Retina (tissue), 1 donor: Measurements from ENCODE around the gene EMP2.
"Not testable (repeated sequence)": the region's sequence is repeated elsewhere in the genome, so short reads cannot be mapped to it uniquely, and the experiment has no call there.

Experiments
- DNase-seq: peaks from one replicate; pipeline ENCODE4 v3.0.0-alpha.2; 2016

Gene EMP2, protein sequence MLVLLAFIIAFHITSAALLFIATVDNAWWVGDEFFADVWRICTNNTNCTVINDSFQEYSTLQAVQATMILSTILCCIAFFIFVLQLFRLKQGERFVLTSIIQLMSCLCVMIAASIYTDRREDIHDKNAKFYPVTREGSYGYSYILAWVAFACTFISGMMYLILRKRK

DNA sequence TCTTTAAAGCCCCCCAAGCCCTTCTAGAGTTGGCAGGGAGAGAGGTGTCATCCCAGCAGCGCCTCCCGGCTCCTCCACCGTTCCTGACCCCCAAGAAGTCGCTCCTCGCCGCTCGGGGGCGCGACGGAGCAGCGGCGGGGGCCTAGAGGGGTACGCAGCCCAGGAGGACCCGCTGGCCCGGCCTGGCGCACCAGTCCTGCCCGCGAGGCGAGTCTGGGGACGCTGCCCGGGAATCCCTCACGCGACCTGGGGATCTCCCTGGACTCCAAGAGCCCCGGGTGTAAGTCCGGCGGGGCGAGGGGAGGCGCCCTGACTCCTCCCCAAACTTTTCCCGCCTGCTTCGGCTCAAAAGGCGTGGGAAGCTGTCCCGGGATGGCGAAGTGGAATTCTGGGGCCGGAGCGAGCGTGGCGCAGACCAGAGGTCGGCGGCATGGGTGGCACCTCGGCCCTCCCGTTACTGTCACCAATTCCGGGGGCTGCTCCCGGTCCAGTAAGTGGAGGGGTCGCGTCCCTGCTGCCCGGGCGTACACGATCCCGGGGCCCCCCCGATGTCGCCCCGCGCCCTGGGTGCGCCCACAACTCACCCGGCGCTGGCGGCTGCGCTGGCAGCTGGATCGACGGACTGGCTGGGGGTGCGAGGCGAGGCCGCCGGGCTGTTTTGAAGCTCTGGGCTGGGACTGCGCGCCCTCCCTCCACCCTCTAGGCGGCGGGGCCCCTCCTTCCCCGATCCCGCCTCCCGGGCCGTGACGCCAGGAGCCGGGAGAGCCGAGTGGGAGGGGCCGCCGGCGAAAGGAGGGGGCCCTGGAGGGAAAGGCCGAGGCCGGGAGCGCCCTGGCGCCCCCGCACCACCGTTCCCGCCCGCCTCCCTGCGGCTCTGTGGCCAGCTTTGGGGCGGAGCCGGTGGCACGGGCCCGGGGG, at the start of gene EMP2:
TSS of gene EMP2 (minus strand) at position 634 of the 918 bp plus-strand sequence. CDS start 32,981 bp downstream, outside the sequence.
- DNase-seq: peak; percentile 85

DNA sequence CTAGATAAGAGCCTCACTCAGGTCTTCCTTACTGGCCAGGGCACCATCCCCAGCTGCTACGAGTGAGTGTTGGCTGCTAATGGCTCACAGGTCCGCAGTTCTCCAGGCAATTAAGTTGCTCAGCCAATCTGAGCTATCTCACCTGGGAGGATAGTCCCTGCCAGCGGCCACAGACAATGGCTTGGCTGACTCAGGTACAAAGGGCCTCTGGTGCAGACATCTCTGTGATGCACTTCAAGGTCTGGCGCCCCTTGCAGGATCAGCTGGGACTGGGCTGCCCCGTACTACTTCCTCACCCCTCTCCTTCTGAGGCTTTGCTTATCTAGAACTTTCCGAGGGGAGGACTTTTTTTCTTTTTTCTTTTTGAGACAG, 49.2 kb upstream of the EMP2 start:
- DNase-seq: no peak

DNA sequence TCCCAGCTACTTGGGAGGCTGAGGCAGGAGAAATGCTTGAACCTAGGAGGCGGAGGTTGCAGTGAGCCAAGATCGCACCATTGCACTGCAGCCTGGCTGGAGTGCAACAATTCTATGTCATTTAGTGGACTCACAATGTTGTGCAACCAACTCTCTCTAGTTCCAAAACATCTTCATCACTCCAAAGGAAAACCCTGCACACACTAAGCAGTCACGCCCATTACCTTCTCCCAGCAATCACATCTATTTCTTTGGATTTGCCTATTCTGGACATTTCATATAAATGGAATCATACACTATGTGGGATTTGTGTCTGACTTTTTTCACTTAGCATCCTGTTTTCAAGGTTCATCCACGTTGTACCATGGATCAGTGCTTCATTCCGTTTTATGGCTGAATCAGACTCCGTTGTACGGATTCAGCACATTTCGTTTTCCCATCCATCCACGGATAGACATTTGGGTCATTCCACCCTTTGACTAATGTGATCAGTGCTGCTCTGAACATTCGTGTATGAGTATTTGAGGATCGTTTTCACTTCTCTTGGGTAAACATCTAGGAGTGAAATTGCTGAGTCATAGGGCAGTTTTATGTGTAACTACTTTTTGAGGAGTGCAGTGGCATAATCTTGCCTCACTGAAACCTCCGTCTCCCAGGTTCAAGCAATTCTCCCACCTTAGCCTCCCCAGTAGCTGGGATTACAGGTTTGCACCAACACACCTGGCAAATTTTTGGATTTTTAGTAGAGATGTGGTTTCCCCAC, 45.4 kb upstream of the EMP2 start:
- DNase-seq: no peak

DNA sequence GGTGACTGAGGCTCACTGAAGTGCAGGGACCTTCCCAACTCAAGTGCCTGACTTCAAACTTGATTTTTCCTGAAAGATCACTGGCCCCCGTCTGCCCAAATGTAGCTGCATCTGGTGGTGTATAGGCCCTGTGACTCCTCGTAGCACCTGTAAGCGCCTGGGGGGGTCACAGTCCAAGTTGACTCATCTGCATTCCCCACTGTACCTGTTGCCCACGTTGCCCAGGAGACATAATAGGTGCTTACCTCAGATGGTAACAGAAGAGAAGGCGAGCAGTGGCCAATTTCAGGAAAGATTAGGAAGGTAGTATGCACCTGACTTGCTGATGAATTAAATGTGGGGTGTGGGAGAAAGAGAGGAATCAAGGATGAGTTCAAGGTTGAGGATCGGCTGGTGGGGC, 44.1 kb upstream of the EMP2 start:
- DNase-seq: no peak

DNA sequence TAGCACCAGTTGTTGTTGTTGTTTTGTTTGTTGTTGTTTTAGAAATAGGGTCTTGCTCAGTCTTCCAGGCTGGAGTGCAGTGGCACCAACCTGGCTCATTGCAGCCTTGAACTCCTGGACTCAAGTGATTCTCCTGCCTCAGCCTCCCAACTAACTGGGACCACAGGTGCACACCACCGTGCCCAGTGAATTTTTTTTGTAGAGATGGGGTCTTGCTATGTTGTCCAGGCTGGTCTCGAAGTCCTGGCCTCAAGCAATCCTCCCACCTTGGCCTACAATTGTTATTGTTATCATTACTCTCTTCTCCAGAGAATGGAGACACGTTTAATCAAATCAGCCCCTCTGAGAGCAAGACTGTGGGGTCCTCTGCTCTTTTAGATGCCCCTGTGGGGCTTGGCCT, 42.7 kb upstream of the EMP2 start:
- no peak for DNase-seq

DNA sequence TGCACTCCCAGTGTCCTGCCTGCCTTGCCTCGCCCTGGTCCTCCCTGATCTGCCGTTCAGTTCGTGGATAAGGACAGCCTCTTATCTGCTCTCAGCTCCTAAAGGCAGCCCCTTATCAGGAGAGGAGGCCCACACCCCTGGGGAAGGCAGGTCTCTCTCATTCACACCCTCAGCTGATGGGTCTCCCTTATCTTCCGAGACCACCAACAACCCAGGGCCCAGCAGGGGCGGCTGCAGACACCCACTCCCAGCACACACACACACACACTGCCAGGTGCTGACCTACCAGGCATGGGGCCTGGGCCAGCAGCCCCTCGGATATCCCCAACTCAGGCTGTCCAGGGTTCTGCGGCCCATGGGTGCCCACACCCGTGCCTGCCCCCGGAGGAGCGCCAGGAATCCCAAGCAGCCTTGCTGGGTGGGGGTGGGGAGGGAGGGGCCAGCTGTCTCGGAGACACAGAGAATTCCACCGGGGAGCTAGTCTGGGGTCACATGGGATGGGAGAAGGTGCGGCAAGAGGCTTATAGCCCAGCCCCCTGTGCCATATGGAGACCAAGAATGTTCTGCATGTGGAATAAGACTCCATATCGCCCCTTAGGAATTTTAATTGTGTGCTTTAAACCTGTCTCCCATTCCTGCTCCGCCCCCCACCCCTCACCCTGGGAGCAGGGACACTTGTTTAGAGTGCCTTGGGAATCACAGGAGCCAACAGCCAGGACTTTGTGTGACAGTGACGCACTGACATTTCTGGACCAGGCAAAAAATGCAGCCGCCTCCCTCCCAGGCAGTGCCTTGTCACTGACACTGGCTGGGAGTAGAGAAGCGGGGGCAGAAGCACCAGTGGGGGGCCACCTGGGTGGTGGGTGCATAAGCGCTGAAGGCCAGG, 41.9 kb upstream of the EMP2 start:
- no peak for DNase-seq

DNA sequence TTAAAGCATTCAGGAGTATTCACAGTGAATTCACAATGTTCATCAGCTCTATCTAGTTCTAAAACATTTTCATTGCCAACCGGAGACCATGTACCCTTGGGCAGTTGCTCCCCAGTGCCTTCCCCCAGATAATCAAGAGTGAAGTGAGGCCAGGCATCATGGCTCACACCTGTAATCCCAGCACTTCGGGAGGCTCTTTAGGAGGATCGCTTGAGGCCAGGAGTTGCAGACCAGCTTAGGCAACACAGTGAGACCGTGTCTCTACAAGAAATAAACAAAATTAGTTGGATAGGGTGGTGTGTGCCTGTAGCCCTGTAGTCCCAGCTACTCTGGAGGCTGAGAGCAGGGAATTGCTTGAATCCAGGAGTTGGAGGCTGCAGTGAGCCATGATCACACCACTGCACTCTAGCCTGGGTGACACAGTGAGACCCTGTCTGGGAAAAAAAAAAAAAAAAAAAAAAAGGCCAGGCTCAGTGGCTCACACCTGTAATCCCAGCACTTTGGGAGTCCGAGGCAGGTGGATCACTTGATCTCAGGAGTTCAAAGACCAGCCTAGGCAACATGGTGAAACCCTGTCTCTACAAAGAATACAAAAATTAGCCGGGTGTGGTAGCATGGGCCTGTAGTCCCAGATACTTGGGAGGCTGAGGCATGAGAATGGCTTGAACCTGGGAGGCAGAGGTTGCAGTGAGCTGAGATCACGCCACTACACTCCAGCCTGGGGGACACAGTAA, 41.0 kb upstream of the EMP2 start:
- DNase-seq: not testable (repeated sequence)

DNA sequence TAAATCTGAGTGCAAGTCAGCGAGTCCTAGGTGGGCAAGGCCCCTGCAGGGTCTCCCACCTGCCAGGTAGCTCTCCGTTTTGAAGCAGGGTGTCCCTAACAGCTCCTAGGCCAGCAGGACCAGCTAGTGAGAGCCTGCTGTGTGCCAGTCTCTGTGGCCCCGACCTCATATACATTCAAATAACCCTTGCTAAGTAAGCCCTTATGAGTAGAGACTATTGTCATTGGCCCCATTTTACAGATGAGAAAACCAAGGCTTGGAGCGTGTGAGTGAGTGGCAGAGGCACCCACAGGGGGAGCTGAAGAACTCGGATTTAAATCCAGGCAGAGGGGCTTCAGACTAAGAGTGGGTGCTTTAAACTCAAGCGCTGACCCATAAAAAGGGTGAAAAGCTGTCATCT, 39.7 kb upstream of the EMP2 start:
- no peak for DNase-seq

DNA sequence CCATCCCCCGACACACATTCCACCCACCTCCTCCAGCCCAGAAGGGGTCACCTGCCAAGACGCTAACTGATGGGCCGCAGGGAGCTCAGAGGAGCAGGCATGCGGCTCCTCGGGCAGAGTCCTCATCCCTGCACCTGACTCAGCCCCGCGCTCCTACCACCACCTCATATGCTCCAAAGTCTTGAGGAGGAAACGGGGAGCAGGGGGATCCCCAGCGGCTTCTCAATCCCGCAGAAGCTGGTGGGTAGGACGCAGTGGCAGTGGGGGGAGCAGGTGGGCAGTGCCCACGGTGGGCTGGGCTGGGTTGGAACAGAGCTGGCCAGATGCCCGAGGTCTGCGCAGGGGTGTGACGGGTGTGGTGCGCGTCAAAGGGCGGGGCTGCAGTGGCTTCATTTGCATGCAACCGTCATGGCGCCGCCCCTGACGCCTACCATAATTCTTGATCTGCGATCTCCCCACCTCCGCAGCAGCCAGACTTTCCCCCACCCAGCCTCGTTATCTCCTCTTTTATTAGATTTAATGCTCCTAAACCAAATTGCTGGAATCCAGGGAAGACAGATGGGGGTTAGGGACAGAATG, 39.0 kb upstream of the EMP2 start:
- DNase-seq: peak; percentile 64

DNA sequence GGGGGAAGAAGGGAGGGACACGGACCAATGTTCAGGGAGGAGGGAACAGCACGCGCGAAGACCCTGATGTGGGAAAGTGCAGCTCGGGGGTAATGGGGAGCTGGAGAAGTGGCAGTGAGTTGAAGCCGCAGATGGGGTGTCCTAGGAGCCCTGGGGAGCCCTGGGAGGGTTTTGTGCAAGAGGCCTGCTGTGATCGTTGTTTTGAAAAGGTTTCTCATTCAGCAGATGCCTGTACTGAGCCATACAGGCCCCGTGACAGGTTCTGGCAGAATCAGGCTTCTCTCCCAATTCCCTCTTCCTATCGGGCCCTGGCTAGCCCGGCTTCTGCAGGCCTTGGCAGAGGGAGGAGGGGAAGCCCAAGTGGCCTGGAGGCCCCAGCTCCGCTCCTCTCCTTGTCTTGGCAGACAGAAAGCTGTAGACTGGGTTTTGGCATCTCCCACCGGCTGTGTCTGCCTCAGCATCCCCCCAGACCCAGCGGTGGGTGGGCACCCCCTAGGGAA, 38.4 kb upstream of the EMP2 start:
- peak; percentile 43 for DNase-seq

DNA sequence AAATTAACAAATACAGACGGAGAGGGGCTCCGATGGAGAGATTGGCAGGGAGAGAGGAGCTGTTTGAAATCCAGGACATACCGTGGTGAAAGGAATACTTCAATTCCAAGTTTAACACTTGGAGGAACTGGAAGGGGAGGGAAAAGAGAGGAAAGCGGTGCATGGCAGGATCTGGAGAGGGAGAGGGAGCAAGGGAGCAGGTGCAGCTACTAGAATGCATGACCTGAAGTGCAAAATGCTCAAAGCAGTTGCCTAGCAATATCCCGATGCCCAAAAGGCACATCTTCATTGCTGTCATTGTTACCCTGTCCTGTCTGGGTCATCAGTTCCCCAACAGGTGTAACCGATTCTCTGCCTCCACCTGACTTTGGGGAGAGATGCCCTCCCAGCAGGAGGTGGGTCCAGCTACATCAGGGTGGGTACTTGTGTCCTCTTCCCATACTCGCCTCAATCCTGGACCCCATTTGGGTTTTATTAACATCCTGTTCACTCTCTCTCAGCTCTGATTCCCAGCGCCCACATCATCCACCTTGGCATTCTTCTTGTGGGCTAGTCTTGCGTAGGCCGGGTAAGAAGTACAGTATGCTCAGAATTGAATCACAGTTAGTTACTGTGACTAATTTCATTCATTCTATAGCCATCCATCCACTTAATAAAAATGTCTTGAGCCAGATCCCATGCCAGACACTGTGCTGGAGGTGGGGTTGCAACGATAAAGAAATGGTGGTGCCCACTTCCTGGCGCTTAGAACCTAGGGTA, 37.4 kb upstream of the EMP2 start:
- no peak for DNase-seq

DNA sequence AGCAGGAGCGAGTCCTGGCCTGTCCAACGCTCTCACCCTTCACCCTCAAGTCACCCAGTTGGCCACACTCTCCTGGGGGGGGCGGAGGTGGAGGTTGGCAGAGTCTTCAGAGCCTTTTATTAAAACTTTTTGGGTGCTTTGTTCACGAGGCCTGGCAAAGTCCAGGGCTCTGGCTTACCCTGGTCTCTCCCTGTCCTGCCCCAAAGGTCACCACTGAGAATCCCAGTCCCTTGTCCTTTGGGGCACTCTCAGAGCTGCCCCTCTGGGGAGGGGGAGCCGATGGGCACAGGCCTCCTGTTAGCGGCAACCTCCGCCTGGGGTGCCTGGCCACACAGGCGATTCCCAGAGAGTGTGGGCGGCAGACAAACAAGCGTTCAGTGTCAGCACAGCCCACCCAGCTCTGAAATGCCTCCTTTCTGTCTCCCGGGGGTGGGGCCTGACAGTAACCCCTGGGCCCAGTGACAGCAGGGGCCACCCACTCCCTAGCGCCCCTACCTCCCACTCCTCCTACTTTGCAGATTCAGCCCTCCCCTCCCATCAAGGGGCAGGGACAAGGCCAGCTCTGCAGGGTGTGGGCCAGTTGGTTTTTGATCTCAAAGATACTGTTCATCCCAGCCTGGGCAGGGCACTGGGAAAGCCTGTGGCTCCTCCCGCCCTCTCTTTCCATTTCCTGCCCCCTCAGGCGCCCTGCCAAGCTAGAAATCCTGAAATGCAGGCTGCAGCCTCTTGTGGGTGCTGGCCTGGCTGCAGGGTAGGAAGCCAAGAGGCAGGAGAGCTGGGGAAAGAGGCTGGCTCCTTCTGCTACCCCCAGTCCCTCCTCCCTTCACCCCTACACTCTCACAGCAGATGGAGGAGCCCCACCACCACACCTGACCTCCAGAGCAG, 36.6 kb upstream of the EMP2 start:
- DNase-seq: peak; percentile 34

DNA sequence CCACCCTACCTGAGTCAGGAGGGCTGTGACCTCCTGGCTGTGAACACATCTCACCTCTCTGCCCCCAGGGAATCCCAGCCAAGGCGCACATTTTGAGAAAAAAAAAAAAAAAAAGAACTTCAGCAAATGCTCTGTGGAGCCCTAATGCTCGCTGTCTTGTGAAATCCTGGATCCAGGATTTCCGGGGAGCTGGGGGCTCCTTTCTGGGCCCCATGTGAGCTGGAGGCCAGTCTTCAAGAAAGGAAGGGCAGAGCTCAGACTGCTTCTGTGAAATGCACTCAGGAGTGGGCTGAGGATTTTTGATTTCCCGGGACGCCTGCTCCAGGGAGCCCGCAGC, 36.0 kb upstream of the EMP2 start:
- no peak for DNase-seq

DNA sequence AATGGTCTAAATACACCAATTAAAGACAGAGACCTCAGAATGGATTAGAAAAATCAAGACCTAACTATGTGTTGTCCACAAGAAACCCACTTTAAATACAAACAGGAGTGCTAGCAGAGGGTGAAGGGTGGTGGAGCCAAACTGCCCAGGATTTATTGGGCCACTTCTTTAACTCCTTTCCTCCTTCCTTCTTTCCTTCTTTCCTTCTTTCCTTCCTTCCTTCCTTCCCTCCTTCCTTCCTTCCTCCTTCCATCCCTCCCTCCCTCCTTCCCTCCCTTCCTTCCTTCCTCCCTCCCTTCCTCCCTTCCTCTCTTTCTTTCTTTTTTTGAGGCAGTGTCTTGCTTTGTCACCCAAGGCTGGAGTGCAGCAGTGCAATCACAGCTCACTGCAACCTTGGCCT, 34.3 kb upstream of the EMP2 start:
- no peak for DNase-seq

DNA sequence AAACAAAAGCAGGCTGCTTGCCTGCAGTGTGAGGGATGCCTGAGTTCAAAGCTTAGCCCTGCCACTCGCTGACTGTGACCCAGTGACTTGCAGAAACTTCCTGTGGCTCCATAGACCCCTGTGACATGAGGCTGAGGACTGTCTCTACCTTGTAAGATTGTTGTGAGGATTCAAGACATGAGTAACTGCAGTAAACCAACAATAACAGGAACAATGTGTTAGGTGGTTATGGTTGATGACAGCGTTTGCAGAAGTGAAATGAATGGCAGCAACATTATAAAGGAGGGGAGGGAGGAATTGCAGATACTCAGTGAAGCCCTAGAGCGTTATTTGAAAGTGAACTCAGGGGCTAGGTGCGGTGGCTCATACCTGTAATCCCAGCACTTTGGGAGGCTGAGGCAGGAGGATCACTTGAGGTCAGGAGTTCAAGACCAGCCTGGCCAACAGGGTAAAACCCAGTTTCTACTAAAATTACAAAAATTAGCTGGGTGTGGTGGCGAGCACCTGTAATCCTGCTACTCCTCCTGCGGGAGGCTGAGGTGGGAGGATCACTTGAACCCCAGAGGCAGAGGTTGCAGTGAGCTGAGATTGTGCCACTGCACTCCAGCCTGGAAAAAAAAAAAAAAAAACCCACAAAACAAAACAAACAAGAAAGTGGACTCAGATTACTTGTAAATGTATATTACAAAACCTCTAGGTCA, 33.5 kb upstream of the EMP2 start:
- DNase-seq: no peak

DNA sequence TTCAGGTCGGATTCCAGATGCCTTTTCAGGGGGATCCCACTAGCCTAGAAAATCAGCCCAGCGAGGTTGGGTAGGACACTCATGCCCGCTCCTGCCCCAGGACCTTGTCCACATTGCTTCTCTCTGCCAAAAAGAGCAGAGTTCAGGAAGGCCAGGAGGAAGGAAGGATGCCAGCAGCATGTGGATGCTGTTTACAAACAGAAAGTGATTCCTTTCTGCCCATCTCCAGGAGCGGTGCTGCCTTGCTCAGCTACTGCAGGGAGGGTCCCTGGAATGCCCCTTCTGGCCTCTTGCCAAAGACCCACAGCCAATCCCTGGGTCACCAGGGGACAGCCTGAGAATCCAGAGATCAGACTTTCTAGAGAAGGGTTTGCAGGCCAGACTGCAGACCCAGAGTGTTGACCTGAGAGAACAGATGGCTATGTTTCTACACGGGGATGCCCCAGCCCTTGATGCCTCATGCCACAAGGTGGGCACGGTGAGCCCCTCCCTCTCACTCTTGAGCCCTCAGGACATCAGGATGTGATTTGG, 32.3 kb upstream of the EMP2 start:
- no peak for DNase-seq

DNA sequence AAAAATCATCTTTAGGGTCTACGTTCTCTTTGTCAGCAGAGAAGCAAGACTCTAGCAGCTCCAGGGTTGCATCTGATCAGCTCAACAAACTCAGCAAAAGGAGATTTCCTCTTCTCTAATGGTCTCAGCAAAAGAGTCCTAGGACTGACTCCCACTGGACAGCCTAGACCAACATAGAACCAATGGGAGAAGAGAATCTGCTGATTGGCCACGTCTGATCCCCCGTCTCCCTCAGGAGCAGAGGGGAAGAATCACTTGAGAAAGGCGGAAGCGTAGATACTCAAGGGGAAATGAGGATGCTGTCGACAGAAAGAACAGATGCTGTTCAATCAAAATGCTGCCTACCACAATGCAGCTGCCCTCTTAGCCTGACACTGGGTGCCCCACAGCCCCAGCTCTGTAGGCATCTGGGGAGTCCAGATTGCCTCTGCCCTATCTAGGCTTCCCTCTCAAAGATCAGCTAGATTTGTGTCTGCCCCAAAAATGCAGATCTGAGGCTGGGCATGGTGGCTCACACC, 31.5 kb upstream of the EMP2 start:
- DNase-seq: no peak

DNA sequence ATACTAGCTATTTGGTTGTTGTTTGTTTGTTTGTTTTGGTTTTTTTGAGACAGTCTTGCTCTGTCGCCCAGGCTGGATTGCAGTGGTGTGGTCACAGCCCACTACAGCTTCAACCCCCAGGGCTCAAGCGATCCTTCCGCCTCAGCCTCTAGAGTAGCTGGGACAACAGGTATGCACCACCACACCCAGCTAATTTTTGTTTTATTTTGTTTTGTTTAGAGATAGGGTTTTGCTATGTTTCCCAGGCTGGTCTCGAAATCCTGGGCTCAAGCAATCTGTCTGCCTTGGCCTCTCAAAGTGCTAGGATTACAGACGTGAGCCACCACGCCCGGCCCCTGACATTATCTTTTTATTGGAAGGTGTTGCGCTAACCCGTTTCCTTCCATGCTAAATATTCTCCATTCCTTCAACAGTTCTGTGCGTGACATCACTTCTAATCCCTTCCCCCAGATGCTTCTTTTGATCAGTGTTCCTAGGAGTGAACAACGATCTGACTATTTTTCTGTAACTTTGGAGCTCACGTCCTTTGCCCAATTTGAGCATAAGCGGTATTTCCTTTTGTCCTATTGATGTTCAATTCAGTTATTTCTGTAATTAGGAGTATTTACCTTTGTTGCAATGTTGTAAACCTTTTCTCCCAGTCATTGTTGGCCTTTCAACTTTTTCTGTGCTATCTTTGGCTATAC, 30.2 kb upstream of the EMP2 start:
- DNase-seq: no peak
